PFSK-1 (cell line): Measurements from ENCODE around the gene FGD2.

ENCODE experiments used
- FOXP2 ChIP-seq: optimal IDR thresholded peaks from 2 replicates; pipeline ENCODE3; 2011; ENCODE audit warnings: borderline replicate concordance, control low read depth, inconsistent platforms; ENCODE audit not compliant: insufficient read depth; ENCODE audit errors: extremely low read length, extremely low read depth
- POLR2AphosphoS5 ChIP-seq: IDR thresholded peaks from 2 replicates; pipeline ENCODE4 v1.6.1; 2012; ENCODE audit warnings: low read depth, mild to moderate bottlenecking, control low read depth, low read length, moderate library complexity
- SIN3A ChIP-seq: IDR thresholded peaks from 2 replicates; pipeline ENCODE4 v1.6.1; 2012; ENCODE audit warnings: mild to moderate bottlenecking, low read length, moderate library complexity, borderline replicate concordance; ENCODE audit not compliant: insufficient read depth
- TAF1 ChIP-seq: IDR thresholded peaks from 2 replicates; pipeline ENCODE4 v1.6.1; 2012; ENCODE audit warnings: low read length, control low read depth, borderline replicate concordance; ENCODE audit not compliant: insufficient read depth
- TF ChIP-seq, protein P1 (sequence below), 2 experiments: IDR thresholded peaks; 2 replicates each; pipeline versions ENCODE4 v1.6.1 to v1.8.0; 2011 to 2012; ENCODE audit warnings: low read depth in 2 of 2, low read length in 2 of 2, control low read depth in 1 of 2, inconsistent platforms in 1 of 2, mild to moderate bottlenecking in 1 of 2, moderate library complexity in 1 of 2; ENCODE audit not compliant: insufficient read depth in 1 of 2

FGD2 gene

DNA sequence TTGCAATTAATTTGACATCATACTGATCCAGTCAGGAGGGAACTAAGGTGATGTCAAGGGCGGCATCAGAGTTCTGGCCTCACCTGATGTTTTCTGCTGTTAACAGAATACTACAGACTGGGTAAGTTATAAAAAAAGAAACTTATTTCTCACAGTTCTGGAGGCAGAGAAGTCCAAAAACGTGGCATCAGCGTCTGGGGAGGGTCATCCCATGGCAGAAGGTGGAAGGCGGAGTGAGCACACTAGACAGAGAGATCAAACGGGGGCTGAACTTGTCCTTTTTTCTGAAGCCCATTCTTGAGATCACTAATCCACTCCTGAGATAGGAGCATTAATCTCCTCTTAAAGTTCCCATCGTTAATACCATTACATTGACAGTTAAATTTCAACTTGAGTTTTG, 16.2 kb upstream of the FGD2 start:
- TF ChIP-seq, protein P1, sequence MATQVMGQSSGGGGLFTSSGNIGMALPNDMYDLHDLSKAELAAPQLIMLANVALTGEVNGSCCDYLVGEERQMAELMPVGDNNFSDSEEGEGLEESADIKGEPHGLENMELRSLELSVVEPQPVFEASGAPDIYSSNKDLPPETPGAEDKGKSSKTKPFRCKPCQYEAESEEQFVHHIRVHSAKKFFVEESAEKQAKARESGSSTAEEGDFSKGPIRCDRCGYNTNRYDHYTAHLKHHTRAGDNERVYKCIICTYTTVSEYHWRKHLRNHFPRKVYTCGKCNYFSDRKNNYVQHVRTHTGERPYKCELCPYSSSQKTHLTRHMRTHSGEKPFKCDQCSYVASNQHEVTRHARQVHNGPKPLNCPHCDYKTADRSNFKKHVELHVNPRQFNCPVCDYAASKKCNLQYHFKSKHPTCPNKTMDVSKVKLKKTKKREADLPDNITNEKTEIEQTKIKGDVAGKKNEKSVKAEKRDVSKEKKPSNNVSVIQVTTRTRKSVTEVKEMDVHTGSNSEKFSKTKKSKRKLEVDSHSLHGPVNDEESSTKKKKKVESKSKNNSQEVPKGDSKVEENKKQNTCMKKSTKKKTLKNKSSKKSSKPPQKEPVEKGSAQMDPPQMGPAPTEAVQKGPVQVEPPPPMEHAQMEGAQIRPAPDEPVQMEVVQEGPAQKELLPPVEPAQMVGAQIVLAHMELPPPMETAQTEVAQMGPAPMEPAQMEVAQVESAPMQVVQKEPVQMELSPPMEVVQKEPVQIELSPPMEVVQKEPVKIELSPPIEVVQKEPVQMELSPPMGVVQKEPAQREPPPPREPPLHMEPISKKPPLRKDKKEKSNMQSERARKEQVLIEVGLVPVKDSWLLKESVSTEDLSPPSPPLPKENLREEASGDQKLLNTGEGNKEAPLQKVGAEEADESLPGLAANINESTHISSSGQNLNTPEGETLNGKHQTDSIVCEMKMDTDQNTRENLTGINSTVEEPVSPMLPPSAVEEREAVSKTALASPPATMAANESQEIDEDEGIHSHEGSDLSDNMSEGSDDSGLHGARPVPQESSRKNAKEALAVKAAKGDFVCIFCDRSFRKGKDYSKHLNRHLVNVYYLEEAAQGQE (IDR thresholded peaks at IDR 0.05; ENCODE audit: insufficient read depth in 1 of 2, low read depth in 2 of 2, low read length in 2 of 2) = no peak
- TF ChIP-seq FOXP2 (no peak), POLR2AphosphoS5 (no peak), TAF1 (no peak), SIN3A (no peak)

DNA sequence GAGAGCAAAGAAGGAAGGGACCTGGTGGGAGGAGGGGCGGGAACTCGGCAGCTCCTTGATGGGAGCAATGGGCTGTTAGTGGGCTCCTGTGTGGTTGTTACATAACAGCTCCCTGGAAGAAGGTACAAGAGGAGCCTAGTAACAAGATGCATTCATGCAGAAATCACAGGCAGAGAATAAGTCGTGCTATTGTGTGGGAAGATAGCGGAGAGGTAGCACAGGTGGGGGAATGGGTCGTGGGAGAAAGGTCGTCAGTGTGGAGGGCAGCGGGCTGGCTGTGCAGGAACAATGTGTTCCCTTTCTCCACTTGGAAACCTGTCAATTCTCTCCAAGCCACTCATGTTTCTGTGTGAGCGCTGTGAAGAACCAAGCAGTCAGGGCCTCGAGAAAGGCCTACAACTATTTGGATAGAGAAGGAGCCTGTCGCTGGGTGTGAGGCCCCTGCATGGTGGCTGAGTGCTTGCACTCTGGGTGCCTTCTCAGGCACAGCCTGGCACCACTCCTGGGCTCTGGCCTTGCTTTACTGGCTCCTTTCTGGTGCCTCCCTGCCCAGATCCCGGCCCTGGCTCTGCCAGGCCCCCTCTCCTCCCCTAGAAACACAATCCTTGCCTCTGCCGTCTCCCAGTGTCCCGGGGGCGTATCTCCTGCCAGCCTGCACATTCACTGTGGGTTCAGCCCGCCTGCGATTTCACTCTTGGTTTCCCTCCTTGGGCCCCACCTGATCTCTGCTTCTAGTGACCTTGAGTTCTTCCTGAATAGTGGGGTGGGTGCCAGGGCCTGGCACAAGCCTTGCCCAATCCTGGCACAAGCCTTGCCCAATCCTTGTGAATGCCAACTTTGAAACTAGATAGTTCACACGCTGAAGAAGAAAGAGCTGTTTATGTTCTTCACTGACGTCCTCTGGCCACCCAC, 7.4 kb upstream of the FGD2 start:
- TF ChIP-seq TAF1 = no peak
- no peak for TF ChIP-seq POLR2AphosphoS5
- no peak for TF ChIP-seq FOXP2
- TF ChIP-seq SIN3A = no peak
- TF ChIP-seq, protein P1 (IDR thresholded peaks at IDR 0.05; ENCODE audit: insufficient read depth in 1 of 2, low read depth in 2 of 2, low read length in 2 of 2) = no peak

DNA sequence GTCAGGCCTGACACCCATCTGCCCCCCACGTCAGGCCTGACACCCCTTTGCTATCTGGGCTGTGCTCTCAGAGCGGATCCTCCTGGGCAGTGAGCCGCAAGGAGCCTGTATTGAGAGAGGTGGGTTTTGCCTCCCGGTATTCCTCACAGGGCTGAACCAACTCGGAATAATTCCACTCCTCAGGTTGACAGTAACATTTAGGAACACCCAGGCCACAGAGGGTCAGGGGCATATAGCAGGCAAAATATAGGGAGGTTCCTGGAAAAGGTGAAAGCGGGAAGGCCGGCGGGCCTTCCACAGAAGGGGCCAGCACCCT, 6.8 kb upstream of the FGD2 start:
- no peak for TF ChIP-seq POLR2AphosphoS5
- TF ChIP-seq SIN3A = no peak
- no peak for TF ChIP-seq TAF1
- TF ChIP-seq FOXP2 = no peak
- TF ChIP-seq, protein P1 (IDR thresholded peaks at IDR 0.05; ENCODE audit: insufficient read depth in 1 of 2, low read depth in 2 of 2, low read length in 2 of 2) = no peak

DNA sequence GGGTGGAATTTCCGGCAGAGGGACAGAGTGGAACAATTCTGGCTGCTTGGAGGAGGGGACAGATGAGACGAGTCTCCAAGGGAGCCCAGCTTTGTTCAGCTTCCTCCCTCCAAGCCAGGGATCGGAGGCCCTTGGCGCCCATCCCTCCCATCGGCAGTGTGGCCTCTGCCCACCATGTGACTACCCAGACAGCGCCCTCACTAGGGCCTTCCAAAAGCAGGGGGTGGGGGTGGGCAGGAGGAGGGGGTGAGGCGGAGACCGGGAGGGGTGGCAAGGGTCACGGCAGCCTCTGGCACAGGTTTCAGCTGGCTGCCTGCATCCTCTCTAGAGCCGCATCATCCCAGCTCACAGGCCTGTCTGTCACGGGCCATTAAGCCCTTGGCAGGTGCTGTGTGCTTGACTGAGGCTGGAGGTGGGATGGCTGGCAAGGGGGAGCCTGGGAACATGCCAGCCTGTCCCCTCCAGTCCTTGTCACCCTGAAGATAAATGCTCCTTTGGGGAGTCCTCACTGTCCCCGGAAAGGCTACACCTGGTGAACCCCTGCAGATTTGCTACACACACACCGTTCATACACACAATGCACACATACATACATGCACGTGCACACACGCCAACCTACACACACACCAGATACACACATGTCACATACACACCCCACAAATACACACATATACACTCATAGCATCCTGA, 6.2 kb upstream of the FGD2 start:
- TF ChIP-seq TAF1 (no peak), POLR2AphosphoS5 (no peak), FOXP2 (no peak), SIN3A (no peak)
- TF ChIP-seq, protein P1 (IDR thresholded peaks at IDR 0.05; ENCODE audit: insufficient read depth in 1 of 2, low read depth in 2 of 2, low read length in 2 of 2) = no peak
